Measurements from ENCODE around the gene HK2. TPM values are rescaled to one million over a fixed set of nuclear protein-coding genes. Genes with fewer than 3 reads are reported as not detected.

The HK2 gene
- total RNA-seq, 1 donor from 2014 or later: 8.1 TPM

- Mint-ChIP-seq H3K27me3 (ENCODE audit: unreplicated experiment) (peaks cover 2% of the 10 kb centered on the region), H3K9me3 (ENCODE audit: unreplicated experiment) (peaks cover 3% of the 10 kb centered on the region), H3K4me1 (ENCODE audit: low read depth, unreplicated experiment) (no peaks in the 10 kb centered on the region), H3K27ac (ENCODE audit: unreplicated experiment) (no peak overlapping the region), H3K36me3 (ENCODE audit: unreplicated experiment) (peaks cover 4% of the 10 kb centered on the region), H3K4me3 (ENCODE audit: unreplicated experiment) (no peak overlapping the region)
- TF ChIP-seq, protein P1, sequence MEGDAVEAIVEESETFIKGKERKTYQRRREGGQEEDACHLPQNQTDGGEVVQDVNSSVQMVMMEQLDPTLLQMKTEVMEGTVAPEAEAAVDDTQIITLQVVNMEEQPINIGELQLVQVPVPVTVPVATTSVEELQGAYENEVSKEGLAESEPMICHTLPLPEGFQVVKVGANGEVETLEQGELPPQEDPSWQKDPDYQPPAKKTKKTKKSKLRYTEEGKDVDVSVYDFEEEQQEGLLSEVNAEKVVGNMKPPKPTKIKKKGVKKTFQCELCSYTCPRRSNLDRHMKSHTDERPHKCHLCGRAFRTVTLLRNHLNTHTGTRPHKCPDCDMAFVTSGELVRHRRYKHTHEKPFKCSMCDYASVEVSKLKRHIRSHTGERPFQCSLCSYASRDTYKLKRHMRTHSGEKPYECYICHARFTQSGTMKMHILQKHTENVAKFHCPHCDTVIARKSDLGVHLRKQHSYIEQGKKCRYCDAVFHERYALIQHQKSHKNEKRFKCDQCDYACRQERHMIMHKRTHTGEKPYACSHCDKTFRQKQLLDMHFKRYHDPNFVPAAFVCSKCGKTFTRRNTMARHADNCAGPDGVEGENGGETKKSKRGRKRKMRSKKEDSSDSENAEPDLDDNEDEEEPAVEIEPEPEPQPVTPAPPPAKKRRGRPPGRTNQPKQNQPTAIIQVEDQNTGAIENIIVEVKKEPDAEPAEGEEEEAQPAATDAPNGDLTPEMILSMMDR (IDR thresholded peaks at IDR 0.05; ENCODE audit: partially characterized antibody, unreplicated experiment): no peak
- no peak for DNase-seq
These were observed 52.9 kb downstream of the HK2 start for GRCh38 chr2:74886811-74887210.

- Mint-ChIP-seq H3K36me3 (ENCODE audit: unreplicated experiment) (peaks cover 4% of the 10 kb centered on the region), H3K4me1 (ENCODE audit: low read depth, unreplicated experiment) (no peaks in the 10 kb centered on the region), H3K4me3 (ENCODE audit: unreplicated experiment) (no peak overlapping the region), H3K27me3 (ENCODE audit: unreplicated experiment) (peaks cover 2% of the 10 kb centered on the region), H3K27ac (ENCODE audit: unreplicated experiment) (no peak overlapping the region), H3K9me3 (ENCODE audit: unreplicated experiment) (peaks cover 3% of the 10 kb centered on the region)
- no peak for DNase-seq
- TF ChIP-seq, protein P1 (IDR thresholded peaks at IDR 0.05; ENCODE audit: partially characterized antibody, unreplicated experiment): no peak
These were observed 53.6 kb downstream of the HK2 start for GRCh38 chr2:74887445-74887951.

- peaks cover 4% of the 10 kb centered on the region for H3K36me3 Mint-ChIP-seq (ENCODE audit: unreplicated experiment)
- H3K4me1 Mint-ChIP-seq (ENCODE audit: low read depth, unreplicated experiment): no peaks in the 10 kb centered on the region
- H3K27me3 Mint-ChIP-seq (ENCODE audit: unreplicated experiment): peaks cover under 1% of the 10 kb centered on the region
- no peak overlapping the region for H3K27ac Mint-ChIP-seq (ENCODE audit: unreplicated experiment)
- no peak for DNase-seq
- TF ChIP-seq, protein P1 (IDR thresholded peaks at IDR 0.05; ENCODE audit: partially characterized antibody, unreplicated experiment): no peak
- no peak overlapping the region for H3K4me3 Mint-ChIP-seq (ENCODE audit: unreplicated experiment)
- peaks cover 3% of the 10 kb centered on the region for H3K9me3 Mint-ChIP-seq (ENCODE audit: unreplicated experiment)
These were observed 54.2 kb downstream of the HK2 start for GRCh38 chr2:74887960-74888700.

GRCh38 chr2:74889159-74889558 is 55.2 kb downstream of the HK2 start:
- Mint-ChIP-seq H3K9me3 (ENCODE audit: unreplicated experiment) (peaks cover 3% of the 10 kb centered on the region), H3K4me1 (ENCODE audit: low read depth, unreplicated experiment) (peaks cover 4% of the 10 kb centered on the region), H3K4me3 (ENCODE audit: unreplicated experiment) (no peak overlapping the region), H3K27me3 (ENCODE audit: unreplicated experiment) (no peaks in the 10 kb centered on the region), H3K36me3 (ENCODE audit: unreplicated experiment) (peaks cover 4% of the 10 kb centered on the region), H3K27ac (ENCODE audit: unreplicated experiment) (no peak overlapping the region)
- TF ChIP-seq, protein P1 (IDR thresholded peaks at IDR 0.05; ENCODE audit: partially characterized antibody, unreplicated experiment): no peak
- DNase-seq: no peak

DNA sequence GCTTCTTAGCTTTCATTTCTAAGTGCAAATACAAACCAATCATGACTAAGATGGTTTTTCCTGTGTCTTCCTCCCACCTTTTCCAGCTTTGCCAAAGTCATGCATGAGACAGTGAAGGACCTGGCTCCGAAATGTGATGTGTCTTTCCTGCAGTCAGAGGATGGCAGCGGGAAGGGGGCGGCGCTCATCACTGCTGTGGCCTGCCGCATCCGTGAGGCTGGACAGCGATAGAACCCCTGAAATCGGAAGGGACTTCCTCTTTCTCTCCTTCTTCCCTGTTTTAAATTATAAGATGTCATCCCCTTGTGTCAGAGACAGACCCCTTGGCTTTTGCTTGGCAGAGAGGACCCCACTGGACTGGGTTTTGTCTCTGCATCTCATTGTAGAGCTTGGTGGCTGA is 56.8 kb downstream of the HK2 start:
- Mint-ChIP-seq H3K9me3 (ENCODE audit: unreplicated experiment) (peaks cover 1% of the 10 kb centered on the region), H3K36me3 (ENCODE audit: unreplicated experiment) (peaks cover 14% of the 10 kb centered on the region), H3K4me3 (ENCODE audit: unreplicated experiment) (no peak overlapping the region), H3K27me3 (ENCODE audit: unreplicated experiment) (no peaks in the 10 kb centered on the region), H3K4me1 (ENCODE audit: low read depth, unreplicated experiment) (peaks cover 4% of the 10 kb centered on the region), H3K27ac (ENCODE audit: unreplicated experiment) (no peak overlapping the region)
- no peak for DNase-seq
- TF ChIP-seq, protein P1 (IDR thresholded peaks at IDR 0.05; ENCODE audit: partially characterized antibody, unreplicated experiment): no peak
